ENCODE data around the gene TDP1. TPM values are rescaled to one million over a fixed set of nuclear protein-coding genes. Genes with fewer than 3 reads are reported as not detected.

TDP1 gene
- total RNA-seq, 4 donors from 2014 or later: 2.0 to 5.0 (median 3.8) TPM

GRCh38 chr14:89983375-89983774 is 27.6 kb downstream of the TDP1 start:
- Histone ChIP-seq H3K4me3 (no peak overlapping the region), H3K36me3 (peaks cover 0 to 34% of the 10 kb centered on the region in 2 donors)
- in situ Hi-C loops (cut with MboI; ENCODE audit: low sequenced_read_pairs in 4 of 4): loop anchor here in 3 of 4 donors (25.0 kb wide), 3 partner anchors 254 to 829 kb away; partner anchors contain the start of gene TTC7B (in 1 of the 3)

DNA sequence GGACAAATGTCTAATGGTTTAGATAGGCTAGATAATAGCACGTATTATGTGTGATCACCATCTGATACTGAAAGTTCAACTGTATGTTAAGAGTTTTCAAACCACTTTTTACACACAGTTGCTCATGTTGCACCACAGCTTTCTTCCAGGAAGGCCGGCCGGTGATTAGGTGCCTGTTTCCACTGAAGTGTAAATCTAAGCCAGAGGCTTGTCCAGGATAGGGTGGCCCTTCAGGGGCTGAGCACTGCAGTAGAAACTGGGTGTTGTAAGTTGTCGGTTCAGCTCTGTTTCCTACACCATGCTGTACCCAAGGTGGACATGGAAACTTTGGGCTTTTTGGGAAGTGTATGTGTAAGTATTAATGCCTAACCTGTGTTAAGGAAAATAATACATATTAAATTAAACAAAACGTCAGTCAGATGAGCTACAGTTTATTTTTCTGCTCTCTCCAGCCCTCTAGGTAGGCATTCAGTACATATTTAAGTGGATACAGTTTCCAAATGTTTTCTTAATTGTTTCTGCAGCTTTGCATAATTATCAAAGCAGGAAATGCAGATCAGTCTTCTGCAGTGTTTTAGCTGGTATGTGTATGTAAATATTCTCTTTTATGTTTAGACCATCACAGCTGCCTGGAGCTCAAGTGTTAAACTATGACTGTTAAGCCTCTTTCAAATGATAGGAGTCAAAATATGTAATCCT is 30.9 kb downstream of the TDP1 start:
- H3K27ac ChIP-seq: no peak overlapping the region
- intact Hi-C loops (cut with DNase I; ENCODE audit: low total_unique reads): no loop called here
- TF ChIP-seq POLR2A (IDR thresholded peaks at IDR 0.05) (no peak), CTCF (IDR thresholded peaks at IDR 0.05 in 4 of 5, conservative IDR thresholded peaks at IDR 0.05 in 1 of 5) (no peak)
- ATAC-seq: no peak
- no peaks in the 10 kb centered on the region for H3K4me1 ChIP-seq
- no peak overlapping the region for H3K4me3 ChIP-seq
- peaks cover 0 to 30% of the 10 kb centered on the region in 2 donors for H3K36me3 ChIP-seq
- no peaks in the 10 kb centered on the region for H3K9me3 ChIP-seq
- DNase-seq: no peak
- in situ Hi-C loops (cut with MboI; ENCODE audit: low sequenced_read_pairs in 4 of 4): loop anchor here in 3 of 4 donors (25.0 kb wide), 3 partner anchors 251 to 826 kb away; partner anchors contain the start of gene TTC7B (in 1 of the 3)
- H3K27me3 ChIP-seq: no peaks in the 10 kb centered on the region

More at GRCh38 chr14:89983375-89983774, 27.6 kb downstream of the TDP1 start:
- no peaks in the 10 kb centered on the region for H3K4me1 ChIP-seq
- no peaks in the 10 kb centered on the region for H3K27me3 ChIP-seq
- ATAC-seq: no peak
- TF ChIP-seq POLR2A (IDR thresholded peaks at IDR 0.05): no peak
- TF ChIP-seq CTCF (IDR thresholded peaks at IDR 0.05 in 4 of 5, conservative IDR thresholded peaks at IDR 0.05 in 1 of 5): no peak
- DNase-seq: no peak
- intact Hi-C loops (cut with DNase I; ENCODE audit: low total_unique reads): no loop called here
- no peak overlapping the region for H3K27ac ChIP-seq
- no peaks in the 10 kb centered on the region for H3K9me3 ChIP-seq

DNA sequence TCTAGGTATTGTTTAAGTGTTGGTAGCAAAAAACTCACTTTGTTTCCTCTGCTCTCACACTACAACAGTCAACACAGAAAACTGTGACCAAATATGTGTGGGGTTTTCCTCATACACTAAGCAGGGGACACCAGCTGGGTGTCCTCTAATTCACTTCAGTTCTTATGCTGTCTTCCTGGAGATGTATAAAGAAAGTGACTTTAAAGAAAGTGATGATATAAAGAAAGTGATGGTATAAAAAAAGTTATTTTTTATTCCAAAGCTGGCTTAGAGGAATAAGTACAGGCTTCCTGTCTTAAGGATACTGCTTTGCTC is 31.4 kb downstream of the TDP1 start:
- DNase-seq: no peak
- intact Hi-C loops (cut with DNase I; ENCODE audit: low total_unique reads) (no loop called here), in situ Hi-C loops (cut with MboI; ENCODE audit: low sequenced_read_pairs in 4 of 4) (loop anchor here in 3 of 4 donors (25.0 kb wide), 3 partner anchors 250 to 825 kb away; partner anchors contain the start of gene TTC7B (in 1 of the 3))
- H3K36me3 ChIP-seq: peaks cover 0 to 30% of the 10 kb centered on the region in 2 donors
- H3K9me3 ChIP-seq: no peaks in the 10 kb centered on the region
- TF ChIP-seq POLR2A (IDR thresholded peaks at IDR 0.05): no peak
- no peak for TF ChIP-seq CTCF (IDR thresholded peaks at IDR 0.05 in 4 of 5, conservative IDR thresholded peaks at IDR 0.05 in 1 of 5)
- no peaks in the 10 kb centered on the region for H3K4me1 ChIP-seq
- H3K27me3 ChIP-seq: no peaks in the 10 kb centered on the region
- ATAC-seq: no peak
- no peak overlapping the region for H3K4me3 ChIP-seq
- H3K27ac ChIP-seq: no peak overlapping the region

DNA sequence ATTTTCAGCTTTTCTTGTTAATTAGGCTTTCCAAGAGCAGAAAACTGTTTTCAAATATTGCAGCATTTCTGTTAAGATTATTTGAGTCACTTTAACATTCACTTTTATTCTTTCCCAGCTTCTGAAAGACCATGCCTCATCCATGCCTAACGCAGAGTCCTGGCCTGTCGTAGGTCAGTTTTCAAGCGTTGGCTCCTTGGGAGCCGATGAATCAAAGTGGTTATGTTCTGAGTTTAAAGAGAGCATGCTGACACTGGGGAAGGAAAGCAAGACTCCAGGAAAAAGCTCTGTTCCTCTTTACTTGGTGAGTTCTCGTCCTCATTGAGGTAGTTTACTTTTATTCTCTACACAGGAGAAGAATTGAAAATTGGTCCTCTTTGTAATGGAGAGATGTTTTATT is 33.1 kb downstream of the TDP1 start:
- in situ Hi-C loops (cut with MboI; ENCODE audit: low sequenced_read_pairs in 4 of 4) (loop anchor here in 3 of 4 donors (25.0 kb wide), 3 partner anchors 249 to 824 kb away; partner anchors contain the start of gene TTC7B (in 1 of the 3)), intact Hi-C loops (cut with DNase I; ENCODE audit: low total_unique reads) (no loop called here)
- H3K36me3 ChIP-seq: peaks cover 0 to 30% of the 10 kb centered on the region in 2 donors

More for the DNA sequence above, 33.1 kb downstream of the TDP1 start:
- Histone ChIP-seq H3K4me3 (no peak overlapping the region), H3K27ac (no peak overlapping the region), H3K4me1 (no peaks in the 10 kb centered on the region), H3K27me3 (no peaks in the 10 kb centered on the region), H3K9me3 (no peaks in the 10 kb centered on the region)
- TF ChIP-seq POLR2A (IDR thresholded peaks at IDR 0.05): no peak
- no peak for TF ChIP-seq CTCF (IDR thresholded peaks at IDR 0.05 in 4 of 5, conservative IDR thresholded peaks at IDR 0.05 in 1 of 5)
- ATAC-seq (no peak), DNase-seq (no peak)
